Suprapubic skin (tissue), 4 donors: ENCODE results near the gene EIPR1. TPM values are rescaled to one million over a fixed set of nuclear protein-coding genes. Genes with fewer than 3 reads are reported as not detected.

ENCODE experiments used
- DNase-seq, 2 donors: peaks; one replicate each; pipeline ENCODE4 v3.0.0-alpha.2; 2019; ENCODE audit warnings: low spot score in 2 of 2
- H3K27ac ChIP-seq: fragments of 200-600 bp; sonication (generic); one replicate; pipeline ENCODE4 v1.5.1; 2019
- H3K27me3 ChIP-seq: fragments of 200-600 bp; sonication (generic); one replicate; pipeline ENCODE4 v1.5.1; 2019
- H3K36me3 ChIP-seq: fragments of 200-600 bp; sonication (generic); one replicate; pipeline ENCODE4 v1.5.1; 2019
- H3K4me1 ChIP-seq: fragments of 200-600 bp; sonication (generic); one replicate; pipeline ENCODE4 v1.5.1; 2019
- H3K4me3 ChIP-seq: fragments of 200-600 bp; sonication (generic); one replicate; pipeline ENCODE4 v1.5.1; 2019; ENCODE audit warnings: mild to moderate bottlenecking
- H3K9me3 ChIP-seq: fragments of 200-600 bp; sonication (generic); one replicate; pipeline ENCODE4 v1.5.1; 2019
- EP300 ChIP-seq: sonication (generic); formaldehyde crosslinking; IDR thresholded peaks from one replicate; pipeline ENCODE4 v1.6.1; 2017; ENCODE audit warnings: antibody characterized with exemption
- POLR2A ChIP-seq, 2 donors: fragments of 450-650 bp; IDR thresholded peaks; one replicate each; pipeline ENCODE4 v1.6.1; 2017; ENCODE audit warnings: antibody characterized with exemption in 2 of 2, mild to moderate bottlenecking in 2 of 2, moderate library complexity in 2 of 2
- POLR2AphosphoS5 ChIP-seq, 3 donors: sonication (generic); formaldehyde crosslinking; IDR thresholded peaks; one replicate each; pipeline ENCODE4 v1.6.1; 2017; ENCODE audit warnings: antibody characterized with exemption in 3 of 3
- WGBS: methylation state at CpG from one replicate; pipeline ENCODE4 v1.1.5; 2018; 5-methylcytosine and 5-hydroxymethylcytosine counted together
- total RNA-seq, 4 donors: library from RNA; depleted of rRNA; stranded (reverse); fragments of >200 nt; gene quantifications; one replicate each; pipeline ENCODE4 v1.1.0, GENCODE V29; 2016
- TF ChIP-seq, protein P1 (sequence below), 2 donors: fragments of 200-600 bp in 1 of 2; fragments of 450-650 bp in 1 of 2; sonication (generic) in 1 of 2; IDR thresholded peaks; one replicate each; pipeline ENCODE4 v1.5.1; 2016 to 2019; ENCODE audit warnings: antibody characterized with exemption in 2 of 2, mild to moderate bottlenecking in 1 of 2, moderate library complexity in 1 of 2

The EIPR1 gene
- total RNA-seq, 4 donors from 2014 or later, result 29.0 to 37.5 (median 30.7) TPM

- Histone ChIP-seq H3K4me1 (no peaks in the 10 kb centered on the region), H3K9me3 (no peaks in the 10 kb centered on the region), H3K4me3 (no peak overlapping the region), H3K27ac (no peak overlapping the region), H3K36me3 (peaks cover 18% of the 10 kb centered on the region), H3K27me3 (no peaks in the 10 kb centered on the region)
- WGBS, result 96% methylated on average over 10 of the region's 10 CpGs
- DNase-seq, result no peak
- no peak for TF ChIP-seq EP300
- TF ChIP-seq POLR2AphosphoS5 (IDR thresholded peaks at IDR 0.05), result no peak
- no peak for TF ChIP-seq POLR2A (IDR thresholded peaks at IDR 0.05)
- TF ChIP-seq, protein P1, sequence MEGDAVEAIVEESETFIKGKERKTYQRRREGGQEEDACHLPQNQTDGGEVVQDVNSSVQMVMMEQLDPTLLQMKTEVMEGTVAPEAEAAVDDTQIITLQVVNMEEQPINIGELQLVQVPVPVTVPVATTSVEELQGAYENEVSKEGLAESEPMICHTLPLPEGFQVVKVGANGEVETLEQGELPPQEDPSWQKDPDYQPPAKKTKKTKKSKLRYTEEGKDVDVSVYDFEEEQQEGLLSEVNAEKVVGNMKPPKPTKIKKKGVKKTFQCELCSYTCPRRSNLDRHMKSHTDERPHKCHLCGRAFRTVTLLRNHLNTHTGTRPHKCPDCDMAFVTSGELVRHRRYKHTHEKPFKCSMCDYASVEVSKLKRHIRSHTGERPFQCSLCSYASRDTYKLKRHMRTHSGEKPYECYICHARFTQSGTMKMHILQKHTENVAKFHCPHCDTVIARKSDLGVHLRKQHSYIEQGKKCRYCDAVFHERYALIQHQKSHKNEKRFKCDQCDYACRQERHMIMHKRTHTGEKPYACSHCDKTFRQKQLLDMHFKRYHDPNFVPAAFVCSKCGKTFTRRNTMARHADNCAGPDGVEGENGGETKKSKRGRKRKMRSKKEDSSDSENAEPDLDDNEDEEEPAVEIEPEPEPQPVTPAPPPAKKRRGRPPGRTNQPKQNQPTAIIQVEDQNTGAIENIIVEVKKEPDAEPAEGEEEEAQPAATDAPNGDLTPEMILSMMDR (IDR thresholded peaks at IDR 0.05), result no peak
Observed at GRCh38 chr2:3338340-3338739, 39.3 kb downstream of the EIPR1 start.

DNA sequence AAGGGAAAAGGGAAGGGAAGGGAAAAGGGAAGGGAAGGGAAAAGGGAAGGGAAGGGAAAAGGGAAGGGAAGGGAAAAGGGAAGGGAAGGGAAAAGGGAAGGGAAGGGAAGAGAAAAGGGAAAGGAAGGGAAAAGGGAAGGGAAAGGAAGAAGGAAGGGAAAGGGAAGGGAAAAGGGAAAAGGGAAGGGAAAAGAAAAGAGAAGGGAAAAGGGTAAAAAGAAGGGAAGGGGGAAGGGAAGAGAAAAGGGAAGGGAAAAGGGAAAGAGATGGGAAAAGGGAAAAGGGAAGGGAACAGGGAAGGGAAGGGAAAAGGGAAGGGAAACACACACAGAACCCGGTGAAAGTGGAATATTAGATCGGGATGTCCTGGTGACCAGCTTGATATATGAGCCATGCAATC is 40.8 kb downstream of the EIPR1 start:
- H3K4me1 ChIP-seq, result no peaks in the 10 kb centered on the region
- TF ChIP-seq EP300 (no peak), POLR2AphosphoS5 (IDR thresholded peaks at IDR 0.05) (no peak), POLR2A (IDR thresholded peaks at IDR 0.05) (no peak)
- TF ChIP-seq, protein P1 (IDR thresholded peaks at IDR 0.05), result no peak
- H3K36me3 ChIP-seq, result peaks cover 18% of the 10 kb centered on the region
- H3K4me3 ChIP-seq, result no peak overlapping the region
- WGBS, result 94% methylated on average over 2 of the region's 2 CpGs
- H3K9me3 ChIP-seq, result no peaks in the 10 kb centered on the region
- no peak for DNase-seq
- no peaks in the 10 kb centered on the region for H3K27me3 ChIP-seq
- no peak overlapping the region for H3K27ac ChIP-seq

GRCh38 chr2:3334392-3335345 is 42.9 kb downstream of the EIPR1 start:
- Histone ChIP-seq H3K4me3 (no peak overlapping the region), H3K36me3 (peaks cover 26% of the 10 kb centered on the region), H3K27me3 (no peaks in the 10 kb centered on the region), H3K9me3 (no peaks in the 10 kb centered on the region), H3K4me1 (no peaks in the 10 kb centered on the region), H3K27ac (peak overlapping the region; percentile 31)
- peak in 1 of 2 donors; percentile 74 for DNase-seq
- WGBS, result 63% methylated on average over 20 of the region's 24 CpGs
- TF ChIP-seq POLR2AphosphoS5 (IDR thresholded peaks at IDR 0.05) (no peak), POLR2A (IDR thresholded peaks at IDR 0.05) (no peak)

- H3K36me3 ChIP-seq, result peaks cover 22% of the 10 kb centered on the region
- no peak overlapping the region for H3K27ac ChIP-seq
- H3K9me3 ChIP-seq, result no peaks in the 10 kb centered on the region
- H3K27me3 ChIP-seq, result no peaks in the 10 kb centered on the region
- 92% methylated on average over 8 of the region's 8 CpGs for WGBS
- DNase-seq, result peak in 1 of 2 donors; percentile 32
- H3K4me1 ChIP-seq, result no peaks in the 10 kb centered on the region
- H3K4me3 ChIP-seq, result no peak overlapping the region
- TF ChIP-seq POLR2A (IDR thresholded peaks at IDR 0.05) (no peak), POLR2AphosphoS5 (IDR thresholded peaks at IDR 0.05) (no peak), EP300 (no peak)
- TF ChIP-seq, protein P1 (IDR thresholded peaks at IDR 0.05), result no peak
Observed at GRCh38 chr2:3332133-3332532, 45.5 kb downstream of the EIPR1 start.

DNA sequence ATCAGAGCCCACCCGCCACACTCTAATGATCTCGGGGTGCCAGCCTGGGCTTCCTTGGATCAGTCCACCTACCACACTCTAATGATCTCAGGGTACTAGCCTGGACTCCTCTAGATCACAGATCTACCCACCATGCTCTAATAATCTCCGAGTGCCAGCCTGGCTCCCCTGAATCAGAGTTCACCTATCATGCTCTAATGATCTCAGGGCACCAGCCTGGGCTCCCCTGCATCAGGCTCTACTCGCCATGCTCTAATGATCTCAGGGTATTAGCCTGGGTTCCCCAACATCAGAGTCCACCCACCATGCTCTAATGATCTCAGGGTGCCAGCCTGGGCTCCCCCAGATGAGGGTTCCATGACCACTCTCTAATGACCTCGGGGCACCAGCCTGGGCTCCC is 48.1 kb downstream of the EIPR1 start:
- no peak overlapping the region for H3K27ac ChIP-seq
- H3K27me3 ChIP-seq, result no peaks in the 10 kb centered on the region
- TF ChIP-seq POLR2AphosphoS5 (IDR thresholded peaks at IDR 0.05), result no peak
- TF ChIP-seq POLR2A (IDR thresholded peaks at IDR 0.05), result no peak
- TF ChIP-seq EP300, result no peak
- TF ChIP-seq, protein P1 (IDR thresholded peaks at IDR 0.05), result no peak
- no peaks in the 10 kb centered on the region for H3K4me1 ChIP-seq
- 96% methylated on average over 5 of the region's 5 CpGs for WGBS
- peaks cover 19% of the 10 kb centered on the region for H3K36me3 ChIP-seq
- no peaks in the 10 kb centered on the region for H3K9me3 ChIP-seq
- no peak overlapping the region for H3K4me3 ChIP-seq
- peak in 1 of 2 donors; percentile 69 for DNase-seq
